ENCODE measurements around the gene CAPN15. TPM values are rescaled to one million over a fixed set of nuclear protein-coding genes. Genes with fewer than 3 reads are reported as not detected.

The CAPN15 gene
- total and polyA plus RNA-seq, 9 of the 15 experiments (the other 6 are each of a cell fraction or from before 2014, with no cell fraction given), result 0.62 to 111 (median 14.2) TPM

GRCh38 chr16:583470-583814, 55.9 kb downstream of the CAPN15 start (continued):
- TF ChIP-seq EGR1 (conservative IDR thresholded peaks at IDR 0.05) (peak; percentile 49; the same call in 1 of the 2 replicates), RBM22 (IDR thresholded peaks at IDR 0.05; ENCODE audit: low read depth, low read length, poor library complexity, severe bottlenecking) (peak; percentile 2)

DNA sequence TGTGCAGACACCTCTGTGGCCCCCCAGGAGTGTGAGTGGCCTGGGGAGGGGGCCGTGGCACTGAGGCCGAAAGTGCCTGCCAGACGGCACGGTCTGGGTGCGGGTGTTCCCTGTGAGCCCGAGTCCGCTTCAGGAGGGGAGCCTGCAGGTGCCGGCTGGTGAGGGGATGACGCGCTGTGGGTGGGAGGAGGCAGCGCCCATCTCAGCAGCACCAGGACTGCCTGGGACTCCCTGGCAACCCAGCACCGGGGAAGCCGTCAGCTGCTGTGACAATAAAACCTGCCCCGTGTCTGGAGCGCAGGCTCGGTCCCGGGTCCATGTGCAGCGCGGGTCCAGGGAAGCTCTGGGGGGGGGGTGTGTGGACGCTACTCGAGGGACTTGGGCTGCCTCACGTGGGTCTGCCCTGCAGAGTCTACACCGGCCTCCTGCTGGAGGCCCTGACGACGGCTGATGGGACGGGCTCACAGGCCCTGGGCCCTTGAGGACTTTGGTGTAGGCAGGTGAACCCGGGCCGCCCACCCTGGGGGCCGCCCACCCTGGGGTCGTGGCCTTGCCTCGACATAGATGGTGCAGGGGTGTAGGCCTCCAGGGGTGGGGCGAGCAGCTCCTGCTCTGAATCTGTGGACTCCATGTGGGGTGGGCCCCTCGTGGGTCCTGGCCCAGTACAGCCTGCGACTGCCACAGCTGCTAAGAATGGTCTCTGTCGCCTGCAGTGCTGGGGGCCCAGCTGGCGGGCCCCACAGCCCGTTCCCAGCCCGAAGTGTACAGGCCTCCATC, 56.5 kb downstream of the CAPN15 start:
- Histone ChIP-seq H2AFZ (ENCODE audit: low read depth, low read length) (no peak overlapping the region), H3K4me3 (no peak overlapping the region), H3K79me2 (ENCODE audit: control insufficient read depth, insufficient read depth, low read length) (peaks cover 22% of the 10 kb centered on the region), H3K27me3 (ENCODE audit: control insufficient read depth in 2 of 2, insufficient read depth in 2 of 2, low read length in 2 of 2) (no peaks in the 10 kb centered on the region), H3K9me1 (ENCODE audit: control insufficient read depth, insufficient read depth, low read length) (peaks cover 5% of the 10 kb centered on the region), H3K9me3 (replicated peaks; ENCODE audit: control insufficient read depth, insufficient read depth, low read depth, low read length) (no peaks in the 10 kb centered on the region), H3K9ac (ENCODE audit: insufficient read depth in 1 of 2, low read depth in 2 of 2, low read length in 2 of 2) (0 out of 4 replicates have a peak overlapping the region, but pooled peaks of 1 of the 2 experiments have one; percentile 36), H3K4me1 (replicated peaks in 1 of 2; ENCODE audit: control insufficient read depth in 2 of 2, insufficient read depth in 2 of 2, low read length in 2 of 2) (peaks cover 9 to 83% of the 10 kb centered on the region in 2 experiments; a peak in 4 of 5 replicates), H4K20me1 (replicated peaks; ENCODE audit: control insufficient read depth, insufficient read depth, low read length) (peaks cover 8% of the 10 kb centered on the region; the same call in 1 of the 2 replicates), H3K36me3 (ENCODE audit: control insufficient read depth, insufficient read depth, low read length) (peaks cover 7% of the 10 kb centered on the region; the same call in 1 of the 3 replicates), H3K27ac (ENCODE audit: extremely low read depth, low read depth, low read length) (no peak overlapping the region), H3K4me2 (ENCODE audit: insufficient read depth, low read length) (no peak overlapping the region)
- peak in 1 of 4 experiments; percentile 21 for DNase-seq (ENCODE audit: extremely low read depth in 1 of 4, low spot score in 3 of 4)
- intact Hi-C loops (cut with micrococcal nuclease) (no loop called here), in situ Hi-C loops (cut with MboI) (no loop called here)
- no TSS peak for BruUV-seq (replicated peaks)
- POLR2A ChIA-PET, result interaction anchor here (0.6 to 0.8 kb wide), 3 partner anchors 17 to 70 kb away, joined by 3 to 4 read pairs (median 4); partner anchors contain the start of gene NHLRC4
- CTCF ChIA-PET (ENCODE audit: low intra/inter-chr PET ratio), result no interaction called here
- WGBS (ENCODE audit: insufficient coverage, low coverage, missing lambda C conversion rate), result 52% methylated on average over 27 of the region's 38 CpGs
- ATAC-seq, result no peak
- FAIRE-seq, result no peak
- TF ChIP-seq ZNF780A (CRISPR knock-in tag; IDR thresholded peaks at IDR 0.05), result no peak
- 0 out of 2 replicates have a peak, but pooled peaks have one; percentile 11 for TF ChIP-seq MYNN (IDR thresholded peaks at IDR 0.05)
- no peak for TF ChIP-seq MYNN (CRISPR knock-in tag; IDR thresholded peaks at IDR 0.05)
- no peak for TF ChIP-seq RNF2 (IDR thresholded peaks at IDR 0.05)
- TF ChIP-seq RBFOX2 (IDR thresholded peaks at IDR 0.05; ENCODE audit: low read depth, low read length), result peak; percentile 28; the same call in 1 of the 2 replicates
- no peak for TF ChIP-seq BRD4 (IDR thresholded peaks at IDR 0.05)
- no peak for TF ChIP-seq ZNF41 (CRISPR knock-in tag; conservative IDR thresholded peaks at IDR 0.05)
- TF ChIP-seq FOSL1 (tag; conservative IDR thresholded peaks at IDR 0.05), result no peak
- 0 out of 2 replicates have a peak, but pooled peaks have one; percentile 34 for TF ChIP-seq POLR2A (conservative IDR thresholded peaks at IDR 0.05)
- no peak for TF ChIP-seq HMGXB4 (CRISPR knock-in tag; IDR thresholded peaks at IDR 0.05)
- TF ChIP-seq ZNF121 (CRISPR knock-in tag; conservative IDR thresholded peaks at IDR 0.05), result no peak
- TF ChIP-seq DDX20 (tag; IDR thresholded peaks at IDR 0.05; ENCODE audit: low read depth), result no peak
- peak; percentile 63 for TF ChIP-seq POLR2G (IDR thresholded peaks at IDR 0.05; ENCODE audit: low read depth, low read length)
- no peak for TF ChIP-seq GTF2F1 (IDR thresholded peaks at IDR 0.05; ENCODE audit: low read depth, low read length)
- TF ChIP-seq ZNF212 (CRISPR knock-in tag; IDR thresholded peaks at IDR 0.05), result no peak
- TF ChIP-seq ADNP (tag; IDR thresholded peaks at IDR 0.05), result no peak
- TF ChIP-seq NUFIP1 (IDR thresholded peaks at IDR 0.05; ENCODE audit: partially characterized antibody), result no peak
- TF ChIP-seq CC2D1A (IDR thresholded peaks at IDR 0.05), result no peak
- no peak for TF ChIP-seq WHSC1 (IDR thresholded peaks at IDR 0.05; ENCODE audit: low read length)
- TF ChIP-seq STAT5A (IDR thresholded peaks at IDR 0.05; ENCODE audit: borderline replicate concordance, low read length), result no peak
- no peak for TF ChIP-seq CREM (IDR thresholded peaks at IDR 0.05; ENCODE audit: low read depth)
- no peak for TF ChIP-seq ZNF282 (CRISPR knock-in tag; IDR thresholded peaks at IDR 0.05)

Measured in K562 (cell line).